SU-DHL-6 (cell line): ENCODE measurements around the gene GALNT10.

Source experiments
- H2AFZ ChIP-seq: fragments of 200-600 bp; sonication (generic); 2 replicates; pipeline ENCODE4 v1.6.1; 2014; ENCODE audit warnings: low read depth, mild to moderate bottlenecking, moderate library complexity, mixed read lengths, antibody characterized with exemption, low read length; ENCODE audit not compliant: severe bottlenecking
- H3F3A ChIP-seq: fragments of 200-600 bp; shearing (Covaris generic); 2 replicates; pipeline ENCODE4 v1.6.0; 2016; ENCODE audit warnings: antibody characterized with exemption, mild to moderate bottlenecking; ENCODE audit not compliant: insufficient read depth
- H3K27ac ChIP-seq: fragments of 200-600 bp; sonication (generic); 2 replicates; pipeline ENCODE4 v1.5.1; 2016; ENCODE audit warnings: low read depth, mild to moderate bottlenecking, low read length, moderate library complexity, mixed read lengths
- H3K27me3 ChIP-seq: fragments of 200-600 bp; sonication (generic), shearing (Covaris generic); 2 replicates; pipeline ENCODE4 v1.6.0; 2014; ENCODE audit warnings: mild to moderate bottlenecking, low read length
- H3K36me3 ChIP-seq: fragments of 200-600 bp; sonication (generic); 2 replicates; pipeline ENCODE4 v1.6.1; 2014; ENCODE audit warnings: mild to moderate bottlenecking, low read length, mixed read lengths
- H3K4me2 ChIP-seq: fragments of 300-600, 200-600 bp; shearing (Covaris generic), sonication (generic); 2 replicates; pipeline ENCODE4 v1.6.0; 2014; ENCODE audit warnings: low read length, low read depth, mild to moderate bottlenecking; ENCODE audit not compliant: poor library complexity, severe bottlenecking
- H3K4me3 ChIP-seq: fragments of 200-600 bp; sonication (generic); 2 replicates; pipeline ENCODE4 v1.5.1; 2014; ENCODE audit warnings: antibody characterized with exemption, low read length, mild to moderate bottlenecking, mixed read lengths; ENCODE audit not compliant: insufficient read depth, poor library complexity, severe bottlenecking
- H3K79me2 ChIP-seq: fragments of 200-600 bp; sonication (generic); 2 replicates; pipeline ENCODE4 v1.6.1; 2014; ENCODE audit warnings: mild to moderate bottlenecking, low read length, moderate library complexity; ENCODE audit not compliant: insufficient read depth
- H3K9ac ChIP-seq: fragments of 200-600 bp; sonication (generic); 2 replicates; pipeline ENCODE4 v1.7.0; 2014; ENCODE audit warnings: mild to moderate bottlenecking, low read length
- H3K9me2 ChIP-seq: fragments of 200-600 bp; sonication (generic); replicated peaks from 2 replicates; pipeline ENCODE4 v1.6.1; 2014; ENCODE audit warnings: low read length; ENCODE audit not compliant: insufficient read depth
- H3K9me3 ChIP-seq: fragments of 200-600 bp; sonication (generic); 2 replicates; pipeline ENCODE4 v1.6.1; 2014; ENCODE audit warnings: low read length, mixed read lengths; ENCODE audit not compliant: insufficient read depth
- H4K20me1 ChIP-seq: fragments of 200-600 bp; sonication (generic); 2 replicates; pipeline ENCODE4 v1.6.1; 2014; ENCODE audit warnings: low read depth, mild to moderate bottlenecking, antibody characterized with exemption, low read length, moderate library complexity, mixed read lengths
- EZH2phosphoT487 ChIP-seq: fragments of 200-600 bp; sonication (generic), shearing (Covaris generic); conservative IDR thresholded peaks from 2 replicates; pipeline ENCODE4 v1.6.1; 2018; ENCODE audit warnings: mild to moderate bottlenecking, antibody characterized with exemption, low read length, moderate library complexity, mixed read lengths
- TF ChIP-seq, protein P1 (sequence below): fragments of 200-600 bp; sonication (generic); IDR thresholded peaks from one replicate; pipeline ENCODE4 v1.5.1; 2017; ENCODE audit warnings: antibody characterized with exemption, mild to moderate bottlenecking, low read length, moderate library complexity; ENCODE audit not compliant: insufficient read depth, poor library complexity, severe bottlenecking

Gene GALNT10

DNA sequence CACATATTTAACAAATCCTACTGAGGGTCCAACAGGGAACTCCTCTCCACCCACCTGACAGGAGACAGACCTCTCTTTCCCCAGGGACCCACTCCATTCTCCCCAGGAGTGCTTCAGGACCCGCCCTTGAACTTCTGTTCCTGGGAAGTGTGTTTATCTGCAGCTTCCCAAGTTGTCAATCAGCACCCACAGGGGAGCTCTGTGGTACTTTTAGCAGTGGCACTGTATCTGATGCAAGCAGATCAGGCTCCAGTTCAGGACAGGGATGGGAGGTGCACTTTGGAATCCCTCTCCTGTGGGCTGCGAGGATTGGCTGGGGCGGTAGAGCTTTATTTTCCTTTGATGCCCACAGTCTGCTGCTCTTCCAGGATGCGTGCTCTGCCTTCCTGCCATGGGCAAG is 8.7 kb downstream of the GALNT10 start:
- no peak overlapping the region for H2AFZ ChIP-seq
- no peaks in the 10 kb centered on the region for H4K20me1 ChIP-seq
- H3K4me2 ChIP-seq, result no peak overlapping the region
- H3K9ac ChIP-seq, result no peak overlapping the region
- no peaks in the 10 kb centered on the region for H3K36me3 ChIP-seq
- H3K9me2 ChIP-seq, result no peaks in the 10 kb centered on the region
- H3K27me3 ChIP-seq, result no peaks in the 10 kb centered on the region
- no peak overlapping the region for H3K27ac ChIP-seq
- no peaks in the 10 kb centered on the region for H3F3A ChIP-seq
- no peaks in the 10 kb centered on the region for H3K9me3 ChIP-seq
- H3K79me2 ChIP-seq, result no peaks in the 10 kb centered on the region
- TF ChIP-seq EZH2phosphoT487, result no peak
- TF ChIP-seq, protein P1, sequence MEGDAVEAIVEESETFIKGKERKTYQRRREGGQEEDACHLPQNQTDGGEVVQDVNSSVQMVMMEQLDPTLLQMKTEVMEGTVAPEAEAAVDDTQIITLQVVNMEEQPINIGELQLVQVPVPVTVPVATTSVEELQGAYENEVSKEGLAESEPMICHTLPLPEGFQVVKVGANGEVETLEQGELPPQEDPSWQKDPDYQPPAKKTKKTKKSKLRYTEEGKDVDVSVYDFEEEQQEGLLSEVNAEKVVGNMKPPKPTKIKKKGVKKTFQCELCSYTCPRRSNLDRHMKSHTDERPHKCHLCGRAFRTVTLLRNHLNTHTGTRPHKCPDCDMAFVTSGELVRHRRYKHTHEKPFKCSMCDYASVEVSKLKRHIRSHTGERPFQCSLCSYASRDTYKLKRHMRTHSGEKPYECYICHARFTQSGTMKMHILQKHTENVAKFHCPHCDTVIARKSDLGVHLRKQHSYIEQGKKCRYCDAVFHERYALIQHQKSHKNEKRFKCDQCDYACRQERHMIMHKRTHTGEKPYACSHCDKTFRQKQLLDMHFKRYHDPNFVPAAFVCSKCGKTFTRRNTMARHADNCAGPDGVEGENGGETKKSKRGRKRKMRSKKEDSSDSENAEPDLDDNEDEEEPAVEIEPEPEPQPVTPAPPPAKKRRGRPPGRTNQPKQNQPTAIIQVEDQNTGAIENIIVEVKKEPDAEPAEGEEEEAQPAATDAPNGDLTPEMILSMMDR, result no peak
- H3K4me3 ChIP-seq, result no peak overlapping the region

DNA sequence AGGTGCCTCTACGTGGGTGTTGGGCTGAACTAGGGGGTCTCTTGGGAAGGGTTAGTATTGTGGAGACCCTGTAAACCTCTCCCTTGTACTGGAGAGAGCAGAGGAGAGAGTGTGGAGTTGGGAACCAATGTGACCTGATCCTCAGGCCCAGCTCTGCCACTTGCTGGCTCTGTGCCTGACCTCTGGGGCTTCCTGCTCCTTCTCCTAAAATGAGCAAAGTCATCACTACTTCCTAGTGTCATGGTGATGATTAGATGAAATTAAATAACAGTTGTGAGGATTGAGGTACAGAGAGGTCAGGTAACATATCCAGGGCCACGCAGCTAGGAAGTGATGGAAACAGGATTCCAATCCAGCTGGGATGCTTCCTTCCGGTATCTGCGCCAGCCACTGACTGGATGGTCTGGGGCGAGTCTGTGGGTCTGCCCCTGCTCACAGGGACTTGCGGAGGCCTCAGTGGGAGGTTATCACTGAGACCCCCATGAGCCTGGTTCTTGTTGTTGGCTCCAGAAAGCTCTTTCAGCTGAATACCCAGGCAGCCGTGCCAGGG is 9.2 kb downstream of the GALNT10 start:
- no peaks in the 10 kb centered on the region for H3K79me2 ChIP-seq
- no peak overlapping the region for H3K4me3 ChIP-seq
- H3K9me3 ChIP-seq, result no peaks in the 10 kb centered on the region
- H3K27ac ChIP-seq, result no peak overlapping the region
- no peaks in the 10 kb centered on the region for H4K20me1 ChIP-seq
- H2AFZ ChIP-seq, result no peak overlapping the region
- no peaks in the 10 kb centered on the region for H3K27me3 ChIP-seq
- H3K9me2 ChIP-seq, result no peaks in the 10 kb centered on the region
- H3K9ac ChIP-seq, result no peak overlapping the region
- H3K4me2 ChIP-seq, result no peak overlapping the region
- TF ChIP-seq, protein P1, result no peak
- TF ChIP-seq EZH2phosphoT487, result no peak
- no peaks in the 10 kb centered on the region for H3F3A ChIP-seq
- no peaks in the 10 kb centered on the region for H3K36me3 ChIP-seq

DNA sequence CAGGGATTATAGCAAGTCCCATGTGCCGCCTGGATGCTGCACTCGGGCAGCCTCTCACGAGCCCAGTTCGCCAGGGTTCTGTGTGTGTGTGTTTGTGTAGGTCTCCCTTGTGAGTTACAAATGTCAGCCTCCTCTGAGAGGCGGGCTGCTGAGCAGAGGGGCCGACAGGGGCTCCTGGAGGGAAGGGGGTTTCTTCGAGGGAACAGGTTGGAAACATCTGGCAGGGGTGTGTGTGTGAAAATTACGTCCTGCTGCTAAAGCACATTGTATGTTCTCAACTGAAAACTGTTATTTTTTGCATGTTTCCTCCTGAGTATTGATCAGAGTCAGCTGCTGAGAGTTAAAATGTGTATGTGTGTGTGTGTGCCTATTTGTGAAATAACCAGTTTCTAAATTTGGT is 9.7 kb downstream of the GALNT10 start:
- H3K9me3 ChIP-seq, result no peaks in the 10 kb centered on the region
- H3K79me2 ChIP-seq, result no peaks in the 10 kb centered on the region
- H4K20me1 ChIP-seq, result no peaks in the 10 kb centered on the region
- H3K27me3 ChIP-seq, result no peaks in the 10 kb centered on the region
- no peak for TF ChIP-seq EZH2phosphoT487
- TF ChIP-seq, protein P1, result no peak
- H3K27ac ChIP-seq, result no peak overlapping the region
- no peak overlapping the region for H3K4me2 ChIP-seq
- H3K36me3 ChIP-seq, result no peaks in the 10 kb centered on the region
- no peaks in the 10 kb centered on the region for H3K9me2 ChIP-seq
- no peak overlapping the region for H3K9ac ChIP-seq
- H2AFZ ChIP-seq, result no peak overlapping the region
- no peak overlapping the region for H3K4me3 ChIP-seq
- no peaks in the 10 kb centered on the region for H3F3A ChIP-seq
